Stimulated activated CD4-positive, alpha-beta T cell treated with anti-CD3 and anti-CD28 coated beads, Interleukin-1b, Interleukin-23, amount 100 ng/mL, for 48 hours (primary cell): Measurements from ENCODE around the gene CCNK.

Experiments used
- DNase-seq: peaks from one replicate; pipeline ENCODE4 v3.0.0-alpha.2; 2020

CCNK gene

GRCh38 chr14:99556134-99556791 is 75.1 kb downstream of the CCNK start:
- DNase-seq, result no peak

DNA sequence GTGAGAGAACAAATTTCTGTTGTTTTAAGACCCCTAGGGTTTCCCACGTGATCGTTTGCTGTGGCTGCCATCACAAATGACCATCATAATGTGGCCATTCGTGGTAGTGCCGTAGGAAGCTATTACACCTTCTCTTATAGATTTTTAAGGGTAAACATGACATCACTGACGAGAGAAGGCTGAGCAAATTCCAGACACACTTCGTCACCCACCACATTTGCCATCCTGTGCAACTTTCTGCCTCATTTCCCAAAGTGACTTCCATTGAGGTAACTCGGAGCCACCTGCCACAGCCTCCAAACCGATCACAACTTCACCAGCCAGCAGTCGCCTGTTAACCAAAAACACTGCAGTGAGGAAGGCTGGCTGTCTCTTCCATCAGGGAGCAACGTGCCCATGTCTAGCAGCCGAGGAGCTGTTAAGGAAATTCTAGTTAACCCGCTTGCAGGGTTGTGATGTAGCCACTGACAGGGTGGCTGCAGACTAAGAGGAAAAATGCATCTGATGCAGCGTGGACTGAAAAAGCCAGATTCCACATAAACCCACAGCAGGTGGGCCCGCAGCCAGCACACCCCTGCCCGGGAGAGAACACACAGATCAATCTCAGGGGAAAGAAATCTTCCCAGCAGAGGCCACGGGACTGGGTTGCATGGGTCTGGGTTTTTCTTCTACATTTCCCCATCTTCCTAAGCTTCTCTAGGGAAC is 78.2 kb downstream of the CCNK start:
- no peak for DNase-seq

- DNase-seq, result no peak
Measured at GRCh38 chr14:99560403-99560802, 79.2 kb downstream of the CCNK start.

DNA sequence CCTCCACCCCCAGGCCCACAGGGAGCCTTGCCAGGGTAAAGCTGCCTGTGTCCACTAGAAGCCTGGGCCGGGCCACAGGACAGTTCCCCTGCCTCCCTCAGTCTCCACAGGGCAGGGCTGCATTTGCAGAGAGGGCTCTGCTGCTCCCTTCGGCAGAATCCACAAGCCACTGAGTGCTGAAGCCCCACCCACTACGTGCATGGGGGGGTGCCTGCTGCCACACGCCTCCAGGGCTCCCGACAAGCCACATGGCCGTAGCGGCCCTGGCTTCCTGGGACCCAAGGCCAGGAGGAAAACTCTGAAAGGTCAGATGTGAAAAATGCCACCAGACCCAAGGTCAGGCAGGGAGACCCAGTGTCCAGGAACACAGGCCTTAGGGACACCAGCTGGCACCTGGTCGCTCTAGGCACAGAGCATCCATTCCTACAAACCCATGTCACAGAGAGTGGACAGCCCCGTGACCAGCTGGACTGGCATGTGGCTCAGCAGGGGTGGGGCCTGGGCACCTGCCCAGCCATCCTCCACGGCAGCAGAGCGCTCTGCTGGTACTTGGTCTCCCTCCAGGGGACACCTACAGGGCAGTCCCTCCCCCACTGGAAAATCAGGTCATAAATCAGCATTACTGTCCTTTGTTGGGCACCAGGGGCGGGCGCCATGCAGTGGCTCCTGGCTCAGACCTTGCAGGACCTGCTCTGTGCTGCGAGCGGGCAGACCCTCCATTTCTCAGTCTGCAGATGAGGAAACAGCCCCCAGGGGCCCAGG is 79.9 kb downstream of the CCNK start:
- no peak for DNase-seq

GRCh38 chr14:99561864-99562263 is 80.7 kb downstream of the CCNK start:
- DNase-seq, result no peak
